A673 (cell line): ENCODE data around the gene TOM1.

Experiments used
- EZH2 ChIP-seq: fragments of 200-600 bp; sonication (generic); IDR thresholded peaks from 2 replicates; pipeline ENCODE4 v1.6.1; 2017; ENCODE audit warnings: borderline replicate concordance, low read depth, mild to moderate bottlenecking, mixed read lengths, antibody characterized with exemption, low read length; ENCODE audit not compliant: poor library complexity, severe bottlenecking
- TF ChIP-seq, protein P1 (sequence below): fragments of 300-800, 200-600 bp; sonication (generic); conservative IDR thresholded peaks from 2 replicates; pipeline ENCODE4 v1.5.1; 2017; ENCODE audit warnings: low read depth, mild to moderate bottlenecking, antibody characterized with exemption, low read length, moderate library complexity, mixed read lengths

DNA sequence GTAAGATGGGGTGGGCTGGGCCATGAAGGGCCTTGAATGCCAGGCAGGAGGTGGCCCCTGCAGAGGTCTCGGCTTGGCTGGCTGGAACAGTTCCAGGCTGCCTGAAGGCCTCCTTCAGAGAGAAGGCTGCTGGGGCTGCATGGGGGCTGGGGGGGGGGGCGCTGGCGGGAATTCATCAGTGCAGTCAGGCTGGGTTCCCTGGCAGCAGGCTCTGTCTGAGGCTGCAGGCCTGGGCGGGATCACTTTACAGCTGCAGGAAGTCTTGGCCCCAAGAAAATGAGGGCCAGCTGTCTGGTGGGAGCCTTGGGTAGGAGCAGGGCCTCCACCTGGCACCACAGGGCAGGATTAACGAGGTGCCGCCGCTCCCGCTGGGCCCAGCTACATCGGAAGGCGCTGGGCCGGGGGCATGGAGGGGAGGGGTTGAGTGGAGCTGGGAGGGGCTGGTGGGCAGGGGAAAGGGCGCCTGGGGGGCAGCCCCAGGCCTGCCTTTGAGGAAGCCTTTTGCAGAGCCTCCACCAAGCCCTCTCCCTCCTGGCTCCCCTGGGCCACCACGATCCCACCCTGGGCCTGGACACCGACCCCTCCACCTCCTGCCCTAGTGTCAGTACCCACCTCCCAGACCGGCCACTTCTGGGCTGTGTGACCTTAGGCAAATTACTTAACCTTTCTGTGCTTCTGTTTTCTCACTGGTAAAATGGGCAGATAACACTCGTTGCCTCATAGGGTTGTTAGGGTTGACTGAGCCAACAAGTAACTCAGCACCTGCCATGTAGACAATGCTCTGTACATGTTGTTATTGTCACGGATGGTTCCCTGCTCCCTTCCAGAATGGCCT is 50.2 kb downstream of the TOM1 start:
- TF ChIP-seq, protein P1, sequence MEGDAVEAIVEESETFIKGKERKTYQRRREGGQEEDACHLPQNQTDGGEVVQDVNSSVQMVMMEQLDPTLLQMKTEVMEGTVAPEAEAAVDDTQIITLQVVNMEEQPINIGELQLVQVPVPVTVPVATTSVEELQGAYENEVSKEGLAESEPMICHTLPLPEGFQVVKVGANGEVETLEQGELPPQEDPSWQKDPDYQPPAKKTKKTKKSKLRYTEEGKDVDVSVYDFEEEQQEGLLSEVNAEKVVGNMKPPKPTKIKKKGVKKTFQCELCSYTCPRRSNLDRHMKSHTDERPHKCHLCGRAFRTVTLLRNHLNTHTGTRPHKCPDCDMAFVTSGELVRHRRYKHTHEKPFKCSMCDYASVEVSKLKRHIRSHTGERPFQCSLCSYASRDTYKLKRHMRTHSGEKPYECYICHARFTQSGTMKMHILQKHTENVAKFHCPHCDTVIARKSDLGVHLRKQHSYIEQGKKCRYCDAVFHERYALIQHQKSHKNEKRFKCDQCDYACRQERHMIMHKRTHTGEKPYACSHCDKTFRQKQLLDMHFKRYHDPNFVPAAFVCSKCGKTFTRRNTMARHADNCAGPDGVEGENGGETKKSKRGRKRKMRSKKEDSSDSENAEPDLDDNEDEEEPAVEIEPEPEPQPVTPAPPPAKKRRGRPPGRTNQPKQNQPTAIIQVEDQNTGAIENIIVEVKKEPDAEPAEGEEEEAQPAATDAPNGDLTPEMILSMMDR: no peak
- no peak for TF ChIP-seq EZH2
